K562 (cell line): ENCODE data around the gene COCH. TPM values are rescaled to one million over a fixed set of nuclear protein-coding genes. Genes with fewer than 3 reads are reported as not detected.

ENCODE experiments used
- ATAC-seq: fragments of 200-7000 bp; cut with Tn5 transposase; 3 replicates; pipeline ENCODE4 v1.9.1; 2020; ENCODE audit warnings: moderate library complexity
- BruUV-seq: library from RNA; stranded (reverse); fragments of 400-500 nt; replicated peaks from 2 replicates; lab custom pipeline; 2021; lab: Mats Ljungman, UMichigan
- CTCF ChIA-PET: fragments of 300-600 bp; formaldehyde crosslinking; extraction: SDS; loops from one replicate; lab custom pipeline; 2021; ENCODE audit warnings: low intra/inter-chr PET ratio; lab: Yijun Ruan, JAX
- POLR2A ChIA-PET: fragments of 300-600, 350-650 bp; sonication (Branson Sonifier 250); formaldehyde crosslinking; extraction: SDS; loops from one replicate; lab custom pipeline; 2021; ENCODE audit warnings: antibody characterized with exemption, inconsistent platforms; lab: Yijun Ruan, JAX
- DNase-seq, 4 experiments: peaks; one replicate each; pipeline versions ENCODE4 v3.0.0 to v3.0.0-alpha.2; 2011 to 2018; ENCODE audit warnings: low spot score in 3 of 4, mixed read lengths in 3 of 4; ENCODE audit errors: extremely low read depth in 1 of 4
- FAIRE-seq: peaks from 2 replicates; lab custom pipeline; 2011; peaks lifted over from hg19 to GRCh38; lab: Jason Lieb, UNC
- H2AFZ ChIP-seq: 2 replicates; pipeline ENCODE4 v1.6.0; 2011; ENCODE audit warnings: low read depth, low read length, control low read depth, inconsistent platforms
- H3K27ac ChIP-seq: fragments of 200-600 bp; 3 replicates; pipeline ENCODE4 v1.8.0; 2011; ENCODE audit warnings: low read depth, mild to moderate bottlenecking, control low read depth, inconsistent platforms, low read length, moderate library complexity, mixed read lengths; ENCODE audit errors: extremely low read depth
- H3K27me3 ChIP-seq, 2 experiments: fragments of 300-600 bp in 1 of 2; 2 replicates in 1 of 2; 3 replicates in 1 of 2; pipeline versions ENCODE4 v1.6.0 to v1.8.0; 2011; ENCODE audit warnings: inconsistent platforms in 2 of 2, low read length in 2 of 2, mild to moderate bottlenecking in 1 of 2, mixed read lengths in 1 of 2, moderate library complexity in 1 of 2; ENCODE audit not compliant: control insufficient read depth in 2 of 2, insufficient read depth in 2 of 2
- H3K36me3 ChIP-seq: fragments of 300-600 bp; 3 replicates; pipeline ENCODE4 v1.8.0; 2011; ENCODE audit warnings: mild to moderate bottlenecking, low read length, inconsistent platforms; ENCODE audit not compliant: control insufficient read depth, insufficient read depth
- H3K4me1 ChIP-seq, 2 experiments: fragments of 200-600 bp in 1 of 2; replicated peaks in 1 of 2; 2 replicates in 1 of 2; 3 replicates in 1 of 2; pipeline versions ENCODE4 v1.5.1 to v1.8.0; 2011; ENCODE audit warnings: inconsistent platforms in 2 of 2, low read length in 2 of 2, mild to moderate bottlenecking in 1 of 2, mixed read lengths in 1 of 2, moderate library complexity in 1 of 2; ENCODE audit not compliant: control insufficient read depth in 2 of 2, insufficient read depth in 2 of 2
- H3K4me2 ChIP-seq: 2 replicates; pipeline ENCODE4 v1.6.1; 2011; ENCODE audit warnings: low read length, control low read depth, inconsistent platforms, mixed read lengths; ENCODE audit not compliant: insufficient read depth
- H3K4me3 ChIP-seq: fragments of 200-600 bp; sonication (generic), shearing (Covaris generic); 2 replicates; pipeline ENCODE4 v1.5.1; 2016; ENCODE audit warnings: control low read depth, inconsistent platforms
- H3K79me2 ChIP-seq: fragments of 200-600 bp; 3 replicates; pipeline ENCODE4 v1.8.0; 2011; ENCODE audit warnings: low read length, inconsistent platforms; ENCODE audit not compliant: control insufficient read depth, insufficient read depth
- H3K9ac ChIP-seq, 2 experiments: 2 replicates each; pipeline versions ENCODE4 v1.6.0 to v1.6.1; 2011; ENCODE audit warnings: low read depth in 2 of 2, low read length in 2 of 2, control low read depth in 1 of 2, inconsistent platforms in 1 of 2, mild to moderate bottlenecking in 1 of 2, mixed read lengths in 1 of 2; ENCODE audit not compliant: insufficient read depth in 1 of 2
- H3K9me1 ChIP-seq: one replicate; pipeline ENCODE4 v1.6.0; 2011; ENCODE audit warnings: inconsistent platforms, mild to moderate bottlenecking, low read length, moderate library complexity; ENCODE audit not compliant: control insufficient read depth, insufficient read depth
- H3K9me3 ChIP-seq: replicated peaks from 2 replicates; pipeline ENCODE4 v1.5.1; 2011; ENCODE audit warnings: low read depth, low read length, inconsistent platforms; ENCODE audit not compliant: control insufficient read depth, insufficient read depth
- H4K20me1 ChIP-seq: replicated peaks from 2 replicates; pipeline ENCODE4 v1.6.1; 2011; ENCODE audit warnings: low read length, inconsistent platforms, mixed read lengths; ENCODE audit not compliant: control insufficient read depth, insufficient read depth
- ATF7 ChIP-seq: fragments of 450-650 bp; IDR thresholded peaks from 2 replicates; pipeline ENCODE4 v1.7.1; 2014; ENCODE audit warnings: mild to moderate bottlenecking, moderate library complexity
- CGGBP1 ChIP-seq: fragments of 250-450 bp; sonication (Bioruptor Pico); IDR thresholded peaks from 2 replicates; pipeline ENCODE4 v1.9.0; 2021; ENCODE audit warnings: mild to moderate bottlenecking
- ETV1 ChIP-seq: fragments of 450-650 bp; conservative IDR thresholded peaks from 2 replicates; pipeline ENCODE4 v1.6.1; 2016; ENCODE audit warnings: missing genetic modification characterization, control low read depth, low read depth, missing compliant biosample characterization
- FIP1L1 ChIP-seq: fragments of 200-400 bp; formaldehyde crosslinking; IDR thresholded peaks from 2 replicates; pipeline ENCODE4 v1.6.1; 2018; ENCODE audit warnings: mild to moderate bottlenecking, low read depth, low read length; ENCODE audit not compliant: poor library complexity, severe bottlenecking
- FOS ChIP-seq: IDR thresholded peaks from 3 replicates; pipeline ENCODE4 v1.6.1; 2011; ENCODE audit not compliant: insufficient read length; ENCODE audit errors: extremely low read depth
- GATA2 ChIP-seq: sonication (generic); formaldehyde crosslinking; IDR thresholded peaks from 2 replicates; pipeline ENCODE4 v1.4.0; 2020; ENCODE audit warnings: mild to moderate bottlenecking, missing genetic modification reagents
- HDAC2 ChIP-seq: fragments of 450-650 bp; IDR thresholded peaks from 2 replicates; pipeline ENCODE4 v1.6.1; 2016; ENCODE audit warnings: mild to moderate bottlenecking
- MEF2D ChIP-seq: conservative IDR thresholded peaks from 2 replicates; pipeline ENCODE4 v1.6.1; 2016; ENCODE audit warnings: low read depth, missing genetic modification characterization, missing compliant biosample characterization
- NR2F6 ChIP-seq: fragments of 450-650 bp; formaldehyde crosslinking; IDR thresholded peaks from 2 replicates; pipeline ENCODE4 v1.4.0; 2020; ENCODE audit warnings: mild to moderate bottlenecking
- POLR2AphosphoS5 ChIP-seq: IDR thresholded peaks from 2 replicates; pipeline ENCODE4 v1.6.1; 2011; ENCODE audit warnings: mild to moderate bottlenecking, low read depth, low read length, moderate library complexity; ENCODE audit not compliant: control insufficient read depth, insufficient read depth
- RFX7 ChIP-seq: fragments of 250-450 bp; sonication (Bioruptor Pico); IDR thresholded peaks from 2 replicates; pipeline ENCODE4 v1.5.1; 2021; ENCODE audit warnings: mild to moderate bottlenecking
- SAFB ChIP-seq: fragments of 200-400 bp; formaldehyde crosslinking; IDR thresholded peaks from 2 replicates; pipeline ENCODE4 v1.6.1; 2017; ENCODE audit warnings: low read depth, low read length, borderline replicate concordance
- TARDBP ChIP-seq: fragments of 450-650 bp; IDR thresholded peaks from 2 replicates; pipeline ENCODE4 v1.6.1; 2016
- ZNF830 ChIP-seq: fragments of 250-450 bp; sonication (Bioruptor Pico); IDR thresholded peaks from 2 replicates; pipeline ENCODE4 v1.5.0; 2021; ENCODE audit warnings: mild to moderate bottlenecking
- WGBS: fragments of 100-300 bp; shearing (Covaris generic); methylation state at CpG from one replicate; pipeline ENCODE4 v1.1.6; 2016; ENCODE audit warnings: low coverage, mixed read lengths; ENCODE audit not compliant: insufficient coverage; ENCODE audit errors: missing lambda C conversion rate; 5-methylcytosine and 5-hydroxymethylcytosine counted together
- in situ Hi-C: fragments of 300-500 bp; cut with MboI; formaldehyde crosslinking; loops from 4 replicates; pipeline ENCODE4 v1.15.0; 2018; ENCODE audit warnings: inconsistent platforms, mixed read lengths
- intact Hi-C: fragments of 100-400 bp; cut with micrococcal nuclease; formaldehyde crosslinking; loops from 2 replicates; pipeline ENCODE4 v1.14.2; 2022
- polyA plus RNA-seq, 8 experiments: library from polyadenylated mRNA; depleted of rRNA in 4 of 8; stranded (reverse) in 5 of 8; unstranded in 3 of 8; fragments of >200 nt; fragmentation: Nextera tagmentation in 2 of 8; fragmentation: Illumina TruSeq in 1 of 8; extraction: Ambion mirVana in 2 of 8; extraction: Trizol in 1 of 8; gene quantifications; 2 replicates each; pipeline versions ENCODE4 v1.2.1 to v1.2.3, GENCODE V29; 2011 to 2014; ENCODE audit warnings: inconsistent platforms in 1 of 8, missing spikeins in 1 of 8
- total RNA-seq, 7 experiments: library from RNA; depleted of rRNA in 6 of 7; stranded (reverse); fragments of >200 nt in 6 of 7; fragmentation: Illumina TruSeq in 2 of 7; extraction: Trizol in 2 of 7; gene quantifications; 2 replicates each; pipeline versions ENCODE4 v1.2.1 to v1.2.3, GENCODE V29; 2011 to 2021; ENCODE audit warnings: low replicate concordance in 1 of 7
- TF ChIP-seq, protein P1 (sequence below): fragments of 450-650 bp; formaldehyde crosslinking; IDR thresholded peaks from 2 replicates; pipeline ENCODE4 v1.4.0; 2020; ENCODE audit warnings: mild to moderate bottlenecking, mixed read lengths
- TF ChIP-seq, protein P2 (sequence below): fragments of 250-450 bp; sonication (Bioruptor Pico); IDR thresholded peaks from 2 replicates; pipeline ENCODE4 v1.4.0; 2020

COCH gene
- total and polyA plus RNA-seq, 9 of the 15 experiments (the other 6 are each of a cell fraction or from before 2014, with no cell fraction given): 27.0 to 141 (median 69.3) TPM

DNA sequence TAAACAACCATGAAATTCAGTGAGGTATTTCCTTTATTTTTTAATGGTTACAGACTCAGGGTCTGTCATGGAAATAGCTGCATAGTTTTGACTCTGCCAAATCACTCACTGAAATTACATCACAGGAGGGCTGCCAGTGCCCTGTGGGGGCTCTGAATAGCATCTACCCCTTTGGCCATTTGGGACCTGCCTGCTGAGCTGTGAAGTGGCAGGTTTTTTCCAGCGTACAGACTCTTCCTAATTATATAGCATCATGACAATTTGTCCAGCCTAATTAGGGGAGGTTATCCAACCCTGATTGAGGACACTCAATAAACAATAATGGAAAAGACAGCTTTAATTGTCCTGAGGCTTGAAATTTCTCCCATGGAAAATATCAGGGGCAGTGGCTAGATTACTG lies 1.8 kb upstream of the COCH start:
- POLR2A ChIA-PET: no interaction called here

More for the DNA sequence above, 1.8 kb upstream of the COCH start:
- H3K79me2 ChIP-seq: peaks cover 32% of the 10 kb centered on the region
- intact Hi-C loops: loop anchor here (5.0 kb wide), 1 partner anchor 110 kb away; no protein-coding TSS in a partner anchor
- H3K9me3 ChIP-seq: no peaks in the 10 kb centered on the region
- in situ Hi-C loops: no loop called here
- DNase-seq: no peak
- FAIRE-seq: no peak
- CTCF ChIA-PET: no interaction called here
- H2AFZ ChIP-seq: peak overlapping the region; percentile 97
- H3K36me3 ChIP-seq: peaks cover 13% of the 10 kb centered on the region; the same call in 2 of the 3 replicates
- no peak overlapping the region for H3K4me3 ChIP-seq
- peaks cover 15 to 22% of the 10 kb centered on the region in 2 experiments; a peak in 4 of 5 replicates for H3K4me1 ChIP-seq
- H3K4me2 ChIP-seq: peak overlapping the region; percentile 18; the same call in 1 of the 2 replicates
- H4K20me1 ChIP-seq: no peaks in the 10 kb centered on the region
- no TSS peak for BruUV-seq
- no peaks in the 10 kb centered on the region for H3K27me3 ChIP-seq
- H3K27ac ChIP-seq: no peak overlapping the region
- no peaks in the 10 kb centered on the region for H3K9me1 ChIP-seq
- no peak for ATAC-seq
- 40% methylated on average over 1 of the region's 1 CpG for WGBS
- no peak for TF ChIP-seq NR2F6 (CRISPR knock-in tag)
- TF ChIP-seq, protein P1, sequence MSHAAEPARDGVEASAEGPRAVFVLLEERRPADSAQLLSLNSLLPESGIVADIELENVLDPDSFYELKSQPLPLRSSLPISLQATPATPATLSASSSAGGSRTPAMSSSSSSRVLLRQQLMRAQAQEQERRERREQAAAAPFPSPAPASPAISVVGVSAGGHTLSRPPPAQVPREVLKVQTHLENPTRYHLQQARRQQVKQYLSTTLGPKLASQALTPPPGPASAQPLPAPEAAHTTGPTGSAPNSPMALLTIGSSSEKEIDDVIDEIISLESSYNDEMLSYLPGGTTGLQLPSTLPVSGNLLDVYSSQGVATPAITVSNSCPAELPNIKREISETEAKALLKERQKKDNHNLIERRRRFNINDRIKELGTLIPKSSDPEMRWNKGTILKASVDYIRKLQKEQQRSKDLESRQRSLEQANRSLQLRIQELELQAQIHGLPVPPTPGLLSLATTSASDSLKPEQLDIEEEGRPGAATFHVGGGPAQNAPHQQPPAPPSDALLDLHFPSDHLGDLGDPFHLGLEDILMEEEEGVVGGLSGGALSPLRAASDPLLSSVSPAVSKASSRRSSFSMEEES (CRISPR knock-in tag): no peak
- no peak for TF ChIP-seq RFX7 (CRISPR knock-in tag)
- TF ChIP-seq MEF2D (tag): no peak
- no peak for TF ChIP-seq SAFB
- no peak for TF ChIP-seq POLR2AphosphoS5
- no peak for TF ChIP-seq TARDBP
- TF ChIP-seq CGGBP1 (CRISPR knock-in tag): no peak
- TF ChIP-seq, protein P2, sequence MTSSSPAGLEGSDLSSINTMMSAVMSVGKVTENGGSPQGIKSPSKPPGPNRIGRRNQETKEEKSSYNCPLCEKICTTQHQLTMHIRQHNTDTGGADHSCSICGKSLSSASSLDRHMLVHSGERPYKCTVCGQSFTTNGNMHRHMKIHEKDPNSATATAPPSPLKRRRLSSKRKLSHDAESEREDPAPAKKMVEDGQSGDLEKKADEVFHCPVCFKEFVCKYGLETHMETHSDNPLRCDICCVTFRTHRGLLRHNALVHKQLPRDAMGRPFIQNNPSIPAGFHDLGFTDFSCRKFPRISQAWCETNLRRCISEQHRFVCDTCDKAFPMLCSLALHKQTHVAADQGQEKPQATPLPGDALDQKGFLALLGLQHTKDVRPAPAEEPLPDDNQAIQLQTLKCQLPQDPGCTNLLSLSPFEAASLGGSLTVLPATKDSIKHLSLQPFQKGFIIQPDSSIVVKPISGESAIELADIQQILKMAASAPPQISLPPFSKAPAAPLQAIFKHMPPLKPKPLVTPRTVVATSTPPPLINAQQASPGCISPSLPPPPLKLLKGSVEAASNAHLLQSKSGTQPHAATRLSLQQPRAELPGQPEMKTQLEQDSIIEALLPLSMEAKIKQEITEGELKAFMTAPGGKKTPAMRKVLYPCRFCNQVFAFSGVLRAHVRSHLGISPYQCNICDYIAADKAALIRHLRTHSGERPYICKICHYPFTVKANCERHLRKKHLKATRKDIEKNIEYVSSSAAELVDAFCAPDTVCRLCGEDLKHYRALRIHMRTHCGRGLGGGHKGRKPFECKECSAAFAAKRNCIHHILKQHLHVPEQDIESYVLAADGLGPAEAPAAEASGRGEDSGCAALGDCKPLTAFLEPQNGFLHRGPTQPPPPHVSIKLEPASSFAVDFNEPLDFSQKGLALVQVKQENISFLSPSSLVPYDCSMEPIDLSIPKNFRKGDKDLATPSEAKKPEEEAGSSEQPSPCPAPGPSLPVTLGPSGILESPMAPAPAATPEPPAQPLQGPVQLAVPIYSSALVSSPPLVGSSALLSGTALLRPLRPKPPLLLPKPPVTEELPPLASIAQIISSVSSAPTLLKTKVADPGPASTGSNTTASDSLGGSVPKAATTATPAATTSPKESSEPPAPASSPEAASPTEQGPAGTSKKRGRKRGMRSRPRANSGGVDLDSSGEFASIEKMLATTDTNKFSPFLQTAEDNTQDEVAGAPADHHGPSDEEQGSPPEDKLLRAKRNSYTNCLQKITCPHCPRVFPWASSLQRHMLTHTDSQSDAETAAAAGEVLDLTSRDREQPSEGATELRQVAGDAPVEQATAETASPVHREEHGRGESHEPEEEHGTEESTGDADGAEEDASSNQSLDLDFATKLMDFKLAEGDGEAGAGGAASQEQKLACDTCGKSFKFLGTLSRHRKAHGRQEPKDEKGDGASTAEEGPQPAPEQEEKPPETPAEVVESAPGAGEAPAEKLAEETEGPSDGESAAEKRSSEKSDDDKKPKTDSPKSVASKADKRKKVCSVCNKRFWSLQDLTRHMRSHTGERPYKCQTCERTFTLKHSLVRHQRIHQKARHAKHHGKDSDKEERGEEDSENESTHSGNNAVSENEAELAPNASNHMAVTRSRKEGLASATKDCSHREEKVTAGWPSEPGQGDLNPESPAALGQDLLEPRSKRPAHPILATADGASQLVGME (CRISPR knock-in tag): no peak
- no peak for TF ChIP-seq GATA2 (CRISPR knock-in tag)
- no peak for TF ChIP-seq FOS
- no peak for TF ChIP-seq ATF7
- TF ChIP-seq HDAC2: no peak
- no peak for TF ChIP-seq FIP1L1
- TF ChIP-seq ZNF830 (CRISPR knock-in tag): no peak
- no peak for TF ChIP-seq ETV1
- peak overlapping the region in 1 of 2 experiments; percentile 82; a peak in 2 of 4 replicates for H3K9ac ChIP-seq
